ENCODE results near the gene CUX1.
A peak's percentile ranks its signal among the peaks of the same experiment; 100 is the strongest.
"Not testable (repeated sequence)": the region's sequence is repeated elsewhere in the genome, so short reads cannot be mapped to it uniquely, and the experiment has no call there.

Gene CUX1

DNA sequence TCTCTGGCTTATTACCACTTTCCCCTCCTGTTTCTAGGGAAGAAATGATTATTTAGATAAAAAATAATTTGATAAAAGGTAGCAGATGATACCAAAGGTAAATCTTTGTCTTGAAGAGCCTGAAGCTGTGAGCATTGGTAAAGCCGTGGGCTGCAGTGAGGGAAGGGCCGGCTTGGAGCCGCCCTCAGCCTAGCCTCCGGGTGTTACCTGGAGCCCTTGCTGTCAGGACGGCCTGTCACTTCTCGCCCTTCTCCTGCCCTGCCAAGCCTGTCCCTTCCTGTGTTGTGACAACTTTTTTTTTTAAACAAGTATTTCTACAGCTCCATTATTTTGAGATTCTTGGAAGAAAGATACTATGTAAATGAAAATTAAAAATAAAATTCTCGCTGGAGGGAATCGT lies 7.0 kb downstream of the CUX1 start:
- no peak for DNase-seq (ENCODE audit: low read depth)

DNA sequence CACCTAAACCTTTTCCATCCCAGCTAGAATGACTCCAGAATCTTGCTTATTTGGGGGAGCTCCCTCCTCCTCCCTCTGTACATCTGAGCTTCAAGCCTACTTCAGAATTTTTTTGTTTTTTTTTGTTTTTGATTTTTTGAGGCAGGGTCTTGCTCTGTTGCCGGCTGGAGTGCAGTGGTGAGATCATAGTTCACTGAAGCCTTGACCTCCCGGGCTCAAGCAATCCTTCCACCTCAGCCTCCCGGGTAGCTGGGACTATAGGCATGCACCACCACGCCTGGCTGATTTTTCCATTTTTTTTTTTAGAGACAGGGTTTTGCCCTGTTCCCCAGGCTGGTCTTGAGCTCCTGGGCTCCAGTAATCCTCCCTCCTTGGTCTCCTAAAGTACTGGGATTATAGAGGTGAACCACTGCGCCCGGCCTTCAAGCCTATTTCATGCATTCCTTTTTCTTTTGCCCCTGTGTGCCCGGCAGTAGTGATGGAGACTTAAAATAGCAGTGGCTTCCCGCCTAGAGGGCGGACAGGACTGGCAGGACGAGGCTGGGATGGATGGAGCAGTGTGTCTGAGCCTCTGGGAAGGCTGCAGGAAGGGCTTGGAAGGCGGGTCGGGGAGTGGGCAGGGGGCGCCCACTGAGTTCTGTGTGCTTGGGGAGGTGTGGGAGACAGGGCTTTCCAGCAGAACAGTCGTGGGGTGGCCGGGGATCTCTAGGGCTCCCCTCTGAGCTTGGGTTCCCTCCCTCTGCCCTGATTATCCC lies 8.8 kb downstream of the CUX1 start:
- no peak for DNase-seq (ENCODE audit: low read depth)

DNA sequence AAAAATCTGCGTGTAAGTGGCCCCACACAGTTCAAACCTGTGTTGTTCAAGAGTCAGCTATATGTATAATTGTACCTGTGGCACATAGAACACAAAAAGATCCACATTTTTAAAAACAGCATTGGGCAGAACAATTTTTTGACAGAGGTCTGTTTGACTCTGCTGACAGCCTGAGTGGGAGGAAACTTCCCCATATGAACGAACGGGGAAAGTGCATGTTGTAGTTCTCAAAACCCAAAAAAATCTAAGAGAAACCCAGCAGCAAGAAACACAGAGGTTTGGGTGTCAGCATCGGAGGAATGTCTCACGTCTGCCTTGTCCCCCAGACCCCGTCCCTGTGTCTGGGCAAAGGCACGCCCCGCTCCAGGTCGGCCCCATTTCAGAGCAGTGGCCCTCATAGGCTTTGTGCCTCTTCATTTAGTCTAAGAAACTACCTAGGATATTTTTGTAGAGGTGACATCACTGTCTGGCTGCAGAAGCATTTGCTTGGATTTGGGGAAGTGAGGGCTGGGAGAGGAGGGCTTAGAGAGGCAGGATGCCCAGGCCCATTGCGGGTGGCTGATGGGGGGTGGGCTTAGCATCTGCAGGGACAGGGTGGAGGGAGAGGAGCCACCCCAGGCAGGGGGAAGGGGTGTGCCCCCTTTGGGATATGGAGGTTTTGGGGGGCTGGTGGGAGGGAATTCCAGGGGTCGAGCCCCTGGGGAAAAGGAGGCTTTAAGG lies 11.0 kb downstream of the CUX1 start:
- no peak for DNase-seq (ENCODE audit: low read depth)

DNA sequence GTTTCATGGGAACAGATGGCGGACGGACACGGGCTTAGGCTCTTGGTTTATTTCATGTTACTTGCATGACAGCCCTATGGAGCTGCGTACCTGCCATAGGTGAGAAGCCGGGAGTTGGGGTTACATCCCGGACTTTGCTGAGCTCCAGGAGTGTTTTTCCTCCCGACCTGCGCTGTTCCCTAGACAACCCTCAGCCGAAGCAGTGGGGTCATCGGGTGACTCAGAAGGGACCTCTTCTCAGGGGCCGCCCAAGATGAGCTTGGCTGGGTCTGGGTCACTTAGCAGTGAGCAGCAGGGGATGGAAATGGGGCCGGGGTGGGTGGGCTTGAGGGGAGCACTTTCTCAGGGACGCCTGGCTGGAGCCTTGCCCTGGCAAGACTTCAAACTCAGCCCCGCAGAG lies 11.9 kb downstream of the CUX1 start:
- DNase-seq (ENCODE audit: low read depth): no peak

DNA sequence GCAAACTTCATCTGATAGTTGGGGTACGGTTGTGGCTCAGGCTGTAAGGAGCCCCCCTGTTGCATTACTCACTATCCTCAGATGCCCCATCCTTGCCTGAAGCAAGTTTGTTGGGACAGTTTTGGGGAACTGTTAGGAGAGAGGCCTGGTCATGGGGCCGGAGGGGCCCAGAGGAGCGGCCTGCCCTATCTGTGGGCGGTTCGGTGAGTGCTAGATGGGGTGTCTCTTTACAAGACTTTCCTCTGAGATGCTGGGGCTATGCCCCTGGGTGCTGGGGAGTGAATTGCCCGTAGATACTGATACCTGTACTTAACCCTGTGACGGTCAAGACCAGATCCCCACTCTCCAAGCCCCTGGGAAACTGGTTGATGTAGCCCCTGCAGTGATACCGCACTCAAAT lies 12.4 kb downstream of the CUX1 start:
- DNase-seq (ENCODE audit: low read depth): no peak

DNA sequence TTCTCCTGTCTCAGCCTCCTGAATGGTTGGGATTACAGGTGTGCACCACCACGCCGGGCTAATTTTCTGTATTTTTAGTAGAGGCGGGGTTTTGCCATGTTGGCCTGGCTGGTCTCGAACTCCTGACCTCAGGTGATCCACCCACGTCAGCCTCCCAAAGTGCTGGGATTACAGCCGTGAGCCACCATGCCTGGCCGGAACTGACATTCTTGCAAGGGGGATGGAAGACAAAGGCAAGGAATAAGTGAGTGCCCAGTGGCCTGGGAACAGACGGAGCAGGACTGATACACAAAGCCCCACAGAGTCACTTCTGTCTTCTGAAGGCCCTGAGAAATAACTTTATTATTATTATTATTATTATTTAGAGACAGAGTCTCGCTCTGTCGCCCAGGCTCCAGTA lies 14.0 kb downstream of the CUX1 start:
- not testable (repeated sequence) for DNase-seq (ENCODE audit: low read depth)

DNA sequence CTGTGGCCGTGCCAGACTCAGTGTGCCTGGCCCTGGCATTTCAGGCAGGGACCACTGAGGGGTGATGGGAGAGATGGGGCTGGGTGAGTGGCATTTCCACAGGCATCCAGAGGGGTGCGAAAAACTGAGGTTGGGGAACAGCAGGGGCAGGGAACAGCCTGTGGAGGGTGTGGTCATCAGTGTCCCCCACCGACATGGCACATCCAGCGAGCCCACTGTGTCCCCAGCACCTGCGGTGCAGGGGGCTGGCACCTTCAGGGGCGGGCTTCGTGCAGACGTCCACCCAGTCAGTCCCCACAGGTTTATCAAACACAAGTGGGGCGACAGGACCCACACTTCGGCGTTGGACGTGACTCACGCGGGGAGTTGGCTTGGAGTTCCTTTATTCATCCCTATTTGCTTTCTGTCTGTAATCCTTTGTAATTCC lies 14.8 kb downstream of the CUX1 start:
- no peak for DNase-seq (ENCODE audit: low read depth)

DNA sequence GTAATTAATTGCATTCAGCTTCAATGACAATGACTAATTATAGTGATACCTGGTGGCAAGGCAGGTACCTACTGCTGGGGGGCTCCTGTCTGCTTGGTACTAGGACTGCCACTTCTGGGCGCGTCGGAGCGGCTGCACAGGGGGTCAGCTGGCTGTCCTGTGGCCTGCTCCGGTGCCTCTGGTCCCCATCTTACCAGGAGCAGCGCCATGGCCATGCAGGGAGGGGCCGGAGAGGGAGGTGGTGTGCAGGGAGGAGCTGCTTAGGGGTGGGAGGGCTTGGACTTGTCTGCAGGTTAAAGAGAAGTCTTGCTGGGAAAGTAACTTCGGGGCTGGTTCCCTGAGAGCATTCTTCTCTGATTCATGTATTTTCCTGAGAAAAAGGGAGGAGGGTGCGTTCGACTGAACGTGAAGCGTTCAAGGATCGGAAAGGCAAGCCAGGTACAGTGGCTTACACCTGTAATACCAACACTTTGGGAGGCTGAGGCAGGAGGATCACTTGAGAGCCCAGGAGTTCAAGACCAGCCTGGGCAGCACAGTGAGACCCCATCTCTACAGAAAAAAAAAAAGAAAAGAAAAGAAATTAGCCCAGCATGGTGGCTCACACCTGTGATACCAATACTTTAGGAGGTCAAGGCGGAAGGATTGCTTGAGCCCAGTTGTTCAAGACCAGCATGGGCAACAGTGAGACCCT lies 15.4 kb downstream of the CUX1 start:
- no peak for DNase-seq (ENCODE audit: low read depth)

DNA sequence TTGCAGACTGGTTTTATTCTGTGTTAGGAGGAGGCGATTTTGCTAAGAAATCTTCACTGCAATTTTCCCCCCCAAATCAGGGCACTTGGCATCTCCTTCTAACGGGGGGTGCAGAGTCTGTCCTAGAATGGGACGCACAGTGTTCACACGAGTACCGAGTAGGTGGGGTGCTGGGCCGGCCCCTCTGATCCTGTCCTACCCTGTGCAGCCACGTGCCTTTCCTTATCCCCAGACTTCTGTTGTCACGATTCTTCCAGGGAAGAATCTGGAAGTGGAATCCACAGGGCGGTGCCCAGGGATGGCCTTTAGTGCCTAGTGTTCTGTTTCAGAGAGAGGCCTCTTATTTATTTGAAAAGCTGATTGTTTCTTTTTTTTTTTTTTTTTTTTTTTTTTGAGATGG lies 16.4 kb downstream of the CUX1 start:
- no peak for DNase-seq (ENCODE audit: low read depth)

DNA sequence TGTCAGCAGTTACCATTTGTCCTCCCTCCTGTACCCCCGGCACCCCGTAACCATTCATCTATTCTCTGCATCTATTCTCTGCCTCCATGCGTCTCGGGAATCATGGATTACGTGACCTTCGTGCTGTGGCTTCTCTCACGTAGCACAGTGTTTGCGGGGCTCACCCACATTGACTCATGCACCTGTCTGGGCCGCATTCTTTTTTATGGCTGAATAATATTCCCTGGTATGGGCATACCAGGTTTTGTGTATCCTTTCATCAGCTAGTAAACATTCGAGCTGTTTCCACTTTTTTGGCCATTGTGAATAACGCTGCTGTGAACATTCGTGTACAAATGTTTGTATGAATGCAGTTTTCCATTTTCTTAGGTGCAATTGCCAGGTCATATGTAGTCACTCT lies 17.7 kb downstream of the CUX1 start:
- DNase-seq (ENCODE audit: low read depth): no peak

DNA sequence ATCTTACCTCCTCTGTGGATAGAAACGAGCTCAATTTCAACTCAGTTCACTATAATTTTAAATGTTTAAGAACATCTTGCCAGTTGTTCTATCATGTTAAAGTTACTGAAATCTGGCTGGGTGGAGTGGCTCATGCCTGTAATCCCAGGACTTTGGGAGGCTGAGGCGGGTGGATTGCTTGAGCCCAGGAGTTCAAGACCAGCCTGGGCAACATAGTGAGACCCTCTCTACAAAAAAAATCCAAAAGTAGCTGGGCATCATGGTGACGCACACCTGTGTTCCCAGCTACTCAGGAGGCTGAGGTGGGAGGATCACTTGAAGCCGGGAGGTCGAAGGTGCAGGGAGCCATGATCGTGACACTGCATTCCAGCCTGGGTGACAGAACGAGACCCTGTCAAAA lies 20.0 kb downstream of the CUX1 start:
- DNase-seq (ENCODE audit: low read depth): not testable (repeated sequence)

DNA sequence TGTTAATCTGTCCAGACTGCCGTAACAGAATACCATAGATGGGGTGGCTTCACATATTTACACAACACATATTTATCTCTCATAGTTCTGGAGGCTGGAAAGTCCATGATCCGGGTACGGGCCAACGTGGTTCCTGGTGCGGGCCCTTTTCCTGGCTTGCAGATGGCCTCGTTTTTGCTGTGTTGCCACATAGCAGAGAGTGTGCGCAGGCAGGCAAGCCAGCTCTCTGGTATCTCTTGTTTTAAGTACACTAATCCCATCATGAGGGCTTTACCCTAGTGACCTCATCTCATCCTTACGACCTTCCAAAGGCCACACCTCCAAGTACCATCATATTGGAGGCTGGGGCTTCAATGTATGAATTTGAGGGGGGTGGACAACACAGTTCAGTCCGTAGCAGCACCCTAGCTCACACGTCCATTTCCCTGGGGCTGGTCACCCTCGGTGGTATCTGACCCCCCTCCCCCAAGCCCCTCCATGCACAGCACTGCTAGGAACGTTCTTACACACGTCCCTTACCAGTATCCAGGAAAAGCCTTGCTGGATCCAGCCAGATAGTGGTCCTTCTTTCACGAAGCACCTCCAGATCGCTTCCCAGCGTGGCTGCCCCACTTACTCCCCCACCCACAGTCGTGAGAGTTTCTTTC lies 21.5 kb downstream of the CUX1 start:
- no peak for DNase-seq (ENCODE audit: low read depth)

DNA sequence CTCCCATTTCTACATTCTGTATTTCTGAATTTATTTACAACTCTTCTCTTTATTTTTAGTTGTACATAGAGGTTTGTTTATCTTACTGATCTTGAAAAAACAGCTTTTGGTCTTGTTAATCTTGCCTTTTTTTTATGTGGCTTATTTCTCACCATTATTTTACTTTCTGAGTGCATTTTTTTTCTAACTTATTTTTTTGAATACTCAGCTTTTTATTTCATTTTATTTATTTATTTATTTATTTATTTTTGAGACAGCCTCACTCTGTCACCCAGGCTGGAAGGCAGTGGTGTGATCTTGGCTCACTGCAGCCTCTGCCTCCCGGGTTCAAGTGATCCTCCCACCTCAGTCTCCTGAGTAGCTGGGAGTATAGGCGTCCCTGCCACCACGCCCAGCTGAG lies 23.9 kb downstream of the CUX1 start:
- DNase-seq (ENCODE audit: low read depth): no peak

DNA sequence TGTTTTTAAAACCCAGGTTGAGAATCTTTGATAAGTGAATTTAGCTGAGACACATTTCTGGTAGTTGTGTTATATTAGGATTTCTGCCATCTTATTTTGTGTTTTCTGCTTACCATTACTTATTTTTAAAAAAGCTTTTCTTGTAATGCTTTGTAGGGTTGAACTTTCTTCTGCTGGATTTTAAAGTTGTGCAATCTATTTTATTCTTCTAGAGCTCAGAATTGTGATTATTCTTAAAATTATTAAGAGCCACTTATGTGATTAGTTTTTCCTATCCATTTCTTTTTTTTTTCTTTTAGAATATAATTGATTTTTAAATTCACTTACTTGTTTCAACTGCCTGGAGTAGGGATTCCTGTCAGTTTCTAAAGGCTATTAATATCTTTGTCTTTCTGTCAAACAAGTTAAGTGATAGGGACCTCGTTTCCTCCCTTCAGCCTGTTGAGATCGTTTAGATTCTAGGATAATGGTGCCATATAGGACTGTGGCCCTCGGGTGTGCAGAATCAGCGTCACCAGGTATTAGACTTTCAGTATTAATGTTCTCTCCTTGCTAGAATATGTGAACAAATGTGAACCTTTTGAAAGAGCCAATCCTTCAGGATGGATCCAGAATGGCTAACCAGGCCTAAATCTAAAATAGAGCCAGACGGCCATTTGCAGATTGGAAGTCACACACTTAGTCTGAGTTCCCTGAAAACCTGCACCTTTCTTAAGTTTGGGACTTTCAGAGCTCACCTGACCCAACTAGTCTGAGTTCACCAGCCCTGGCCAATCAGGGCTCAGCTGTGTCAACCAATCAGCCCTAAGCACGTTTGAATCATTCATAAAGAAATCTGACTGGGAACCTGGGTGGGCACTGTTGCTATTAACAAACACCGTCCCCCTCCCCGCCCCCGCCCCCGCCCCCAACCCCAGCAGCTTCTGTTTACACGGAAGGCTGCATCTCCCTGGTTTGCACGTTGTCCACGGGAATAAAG lies 26.2 kb downstream of the CUX1 start:
- no peak for DNase-seq (ENCODE audit: low read depth)

DNA sequence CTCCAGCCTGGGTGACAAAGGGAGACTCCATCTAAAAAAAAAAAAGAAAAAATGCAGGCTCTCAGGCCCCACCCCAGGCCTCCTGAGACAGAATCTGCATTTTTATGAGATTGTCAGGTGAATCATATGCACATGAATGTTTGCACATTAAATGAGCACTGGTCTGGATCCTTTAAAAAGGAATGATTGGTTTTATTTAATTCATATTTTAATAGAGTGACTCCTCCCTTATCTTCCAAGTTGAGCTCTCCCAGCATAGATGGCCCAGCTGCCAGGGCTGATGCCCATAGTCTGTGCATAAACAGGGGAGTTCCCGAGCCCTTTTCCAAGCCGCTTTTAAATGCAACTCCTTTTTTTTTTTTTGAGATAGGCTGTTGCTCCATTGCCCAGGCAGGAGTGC lies 28.5 kb downstream of the CUX1 start:
- peak; percentile 12 for DNase-seq (ENCODE audit: low read depth)

DNA sequence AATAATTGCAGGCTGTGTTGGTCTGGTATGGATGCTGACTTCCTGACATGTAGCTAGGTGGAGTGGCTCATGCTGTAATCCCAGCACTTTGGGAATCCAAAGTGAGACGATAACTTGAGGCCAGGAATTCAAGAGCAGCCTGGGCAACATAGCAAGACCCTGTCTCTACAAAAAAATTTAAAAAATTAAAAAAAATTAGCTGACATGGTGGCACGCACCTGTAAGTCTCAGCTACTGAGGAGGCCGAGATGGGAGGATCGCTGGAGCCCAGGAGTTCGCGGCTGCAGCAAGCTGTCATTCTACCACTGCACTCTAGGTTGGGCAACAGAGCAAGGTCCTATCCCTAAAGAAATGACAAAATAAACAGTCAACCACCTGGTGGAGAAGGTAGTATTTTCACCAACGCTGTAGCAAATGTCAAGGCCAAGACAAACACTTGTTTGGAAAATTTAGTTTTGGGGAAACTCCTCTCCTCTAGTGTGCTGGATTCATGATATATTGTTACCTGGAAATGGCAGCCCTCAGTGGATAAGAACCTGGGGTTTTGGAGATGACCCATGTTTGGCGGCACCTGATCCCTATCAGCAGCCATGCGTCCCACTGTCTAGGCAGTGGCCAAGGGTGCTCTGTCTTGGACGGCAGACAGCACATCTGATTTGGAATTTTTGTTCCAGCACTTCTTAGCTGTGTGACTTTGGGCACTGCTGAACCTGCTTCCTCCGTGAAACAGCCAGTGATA lies 29.5 kb downstream of the CUX1 start:
- DNase-seq (ENCODE audit: low read depth): no peak

DNA sequence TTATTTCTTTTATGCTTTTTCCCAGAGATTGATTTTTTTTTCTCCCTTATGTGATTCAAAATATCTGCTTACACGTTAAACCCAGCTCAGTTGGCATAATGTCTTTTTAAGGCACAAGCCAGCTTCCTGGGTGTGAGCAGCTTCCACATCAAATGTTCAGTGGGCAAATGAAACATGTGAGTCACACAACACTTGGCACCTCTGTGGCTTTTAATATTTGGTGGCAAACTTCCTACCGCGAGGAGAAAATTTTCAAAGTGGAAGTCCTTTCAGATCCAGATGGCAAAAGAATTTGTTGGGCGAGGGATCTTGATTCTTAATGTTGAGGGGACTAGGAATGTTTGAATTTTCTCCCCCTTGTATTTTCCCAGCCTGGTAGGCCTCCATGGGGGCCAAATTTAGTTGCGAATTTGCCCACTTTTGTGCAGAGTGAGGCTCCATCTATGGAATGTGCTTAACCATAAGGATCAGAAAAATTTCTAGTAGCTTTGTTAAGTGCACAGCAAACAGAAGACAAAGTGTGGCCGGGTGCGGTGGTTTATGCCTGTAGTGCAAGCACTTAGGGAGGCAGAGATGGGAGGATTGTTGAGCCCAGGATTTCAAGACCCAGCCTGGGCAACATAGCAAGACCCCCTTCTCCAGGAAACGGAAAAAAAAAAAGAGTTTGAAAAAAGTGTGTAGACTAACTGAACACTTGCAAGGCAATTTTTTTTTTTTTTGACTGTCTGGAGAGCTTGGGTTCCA lies 31.0 kb downstream of the CUX1 start:
- no peak for DNase-seq (ENCODE audit: low read depth)

DNA sequence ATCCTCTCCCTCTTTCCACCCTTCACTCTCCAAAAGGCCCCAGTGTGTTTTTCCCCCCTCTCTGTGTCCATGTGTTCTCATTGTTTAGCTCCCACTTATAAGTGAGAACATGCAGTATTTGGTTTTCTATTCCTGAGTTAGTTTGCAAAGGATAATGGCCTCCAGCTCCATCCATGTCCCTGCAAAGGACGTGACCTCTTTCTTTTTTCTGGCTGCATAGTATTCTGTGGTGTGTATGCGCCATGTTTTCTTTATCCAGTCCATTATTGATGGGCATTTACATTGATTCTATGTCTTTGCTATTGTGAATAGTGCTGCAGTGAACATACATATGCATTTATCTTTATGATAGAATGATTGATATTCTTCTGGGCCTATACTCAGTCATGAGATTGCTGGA lies 31.9 kb downstream of the CUX1 start:
- not testable (repeated sequence) for DNase-seq (ENCODE audit: low read depth)

DNA sequence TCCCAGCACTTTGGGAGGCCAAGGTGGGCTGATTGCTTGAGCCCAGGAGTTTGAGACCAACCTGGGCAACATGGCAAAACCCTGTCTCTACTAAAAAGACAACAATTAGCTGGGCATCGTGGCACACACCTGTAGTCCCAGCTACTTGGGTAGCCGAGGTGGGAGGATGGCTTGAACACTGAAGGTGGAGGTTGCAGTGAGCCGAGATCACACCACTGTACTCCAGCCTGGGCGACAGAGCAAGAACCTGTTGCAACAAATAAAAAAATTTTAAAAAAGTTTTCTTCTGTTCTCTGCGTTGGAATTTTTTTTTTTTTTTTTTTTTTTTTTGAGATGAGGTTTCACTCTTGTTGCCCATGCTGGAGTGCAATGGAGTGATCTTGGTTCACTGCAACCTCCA lies 34.9 kb downstream of the CUX1 start:
- not testable (repeated sequence) for DNase-seq (ENCODE audit: low read depth)

DNA sequence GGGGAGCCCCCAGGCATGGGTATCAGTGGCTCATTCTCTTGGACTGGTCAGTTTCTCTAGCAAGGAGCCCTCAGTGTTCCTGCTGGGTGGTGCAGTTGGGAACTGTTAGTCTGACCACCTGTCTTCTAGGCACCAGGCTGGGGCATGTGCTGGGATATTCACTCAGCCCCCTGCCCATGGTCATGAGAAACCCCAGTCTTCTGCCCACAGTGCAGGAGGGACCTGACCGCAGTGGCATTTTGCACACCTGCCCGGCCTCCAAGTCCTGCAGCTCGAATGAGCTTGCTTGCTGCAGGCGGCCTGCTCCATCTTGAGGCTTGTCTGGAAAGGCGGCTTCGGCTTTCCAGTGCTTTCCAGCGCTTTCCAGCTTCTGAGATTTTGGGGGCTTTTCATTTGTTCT lies 36.3 kb downstream of the CUX1 start:
- no peak for DNase-seq (ENCODE audit: low read depth)
